Measurements from ENCODE around the gene CENPH.
"Not testable (repeated sequence)": the region's sequence is repeated elsewhere in the genome, so short reads cannot be mapped to it uniquely, and the experiment has no call there.

Gene CENPH

GRCh38 chr5:69245031-69245430 is 55.6 kb downstream of the CENPH start:
- TF ChIP-seq, protein P1, sequence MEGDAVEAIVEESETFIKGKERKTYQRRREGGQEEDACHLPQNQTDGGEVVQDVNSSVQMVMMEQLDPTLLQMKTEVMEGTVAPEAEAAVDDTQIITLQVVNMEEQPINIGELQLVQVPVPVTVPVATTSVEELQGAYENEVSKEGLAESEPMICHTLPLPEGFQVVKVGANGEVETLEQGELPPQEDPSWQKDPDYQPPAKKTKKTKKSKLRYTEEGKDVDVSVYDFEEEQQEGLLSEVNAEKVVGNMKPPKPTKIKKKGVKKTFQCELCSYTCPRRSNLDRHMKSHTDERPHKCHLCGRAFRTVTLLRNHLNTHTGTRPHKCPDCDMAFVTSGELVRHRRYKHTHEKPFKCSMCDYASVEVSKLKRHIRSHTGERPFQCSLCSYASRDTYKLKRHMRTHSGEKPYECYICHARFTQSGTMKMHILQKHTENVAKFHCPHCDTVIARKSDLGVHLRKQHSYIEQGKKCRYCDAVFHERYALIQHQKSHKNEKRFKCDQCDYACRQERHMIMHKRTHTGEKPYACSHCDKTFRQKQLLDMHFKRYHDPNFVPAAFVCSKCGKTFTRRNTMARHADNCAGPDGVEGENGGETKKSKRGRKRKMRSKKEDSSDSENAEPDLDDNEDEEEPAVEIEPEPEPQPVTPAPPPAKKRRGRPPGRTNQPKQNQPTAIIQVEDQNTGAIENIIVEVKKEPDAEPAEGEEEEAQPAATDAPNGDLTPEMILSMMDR (IDR thresholded peaks at IDR 0.05; ENCODE audit: low read depth, low read length): no peak

GRCh38 chr5:69248019-69248418 is 58.6 kb downstream of the CENPH start:
- DNase-seq (ENCODE audit: low read depth, low spot score): no peak
- in situ Hi-C loops (cut with HindIII; ENCODE audit: low sequenced_read_pairs): no loop called here
- no peak overlapping the region for H3K4me3 ChIP-seq (ENCODE audit: low read depth, low read length)
- TF ChIP-seq, protein P1 (IDR thresholded peaks at IDR 0.05; ENCODE audit: low read depth, low read length): no peak

More at GRCh38 chr5:69245031-69245430, 55.6 kb downstream of the CENPH start:
- in situ Hi-C loops (cut with HindIII; ENCODE audit: low sequenced_read_pairs): no loop called here
- H3K4me3 ChIP-seq (ENCODE audit: low read depth, low read length): no peak overlapping the region
- DNase-seq (ENCODE audit: low read depth, low spot score): no peak

DNA sequence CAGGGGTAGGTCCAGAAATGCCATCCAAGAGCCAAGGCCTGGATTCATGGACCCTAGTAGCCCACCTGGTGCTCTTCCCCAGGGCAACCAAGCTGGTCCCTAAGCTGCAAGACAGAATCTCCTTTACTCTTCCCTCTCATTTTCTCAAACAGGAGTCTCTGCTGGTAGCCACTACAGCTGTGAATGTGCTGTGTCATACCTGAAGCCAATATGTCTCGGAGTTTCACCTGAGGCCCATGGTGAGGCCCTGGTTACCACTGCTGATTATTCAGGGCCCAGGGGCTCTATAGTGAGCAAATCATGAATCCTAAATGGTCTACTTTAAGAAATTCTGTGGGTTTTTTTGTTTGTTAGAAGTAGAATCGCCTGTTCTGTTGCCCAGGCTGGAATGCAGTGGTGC is 61.2 kb downstream of the CENPH start:
- H3K4me3 ChIP-seq (ENCODE audit: low read depth, low read length): no peak overlapping the region
- in situ Hi-C loops (cut with HindIII; ENCODE audit: low sequenced_read_pairs): no loop called here
- no peak for DNase-seq (ENCODE audit: low read depth, low spot score)
- TF ChIP-seq, protein P1 (IDR thresholded peaks at IDR 0.05; ENCODE audit: low read depth, low read length): no peak

DNA sequence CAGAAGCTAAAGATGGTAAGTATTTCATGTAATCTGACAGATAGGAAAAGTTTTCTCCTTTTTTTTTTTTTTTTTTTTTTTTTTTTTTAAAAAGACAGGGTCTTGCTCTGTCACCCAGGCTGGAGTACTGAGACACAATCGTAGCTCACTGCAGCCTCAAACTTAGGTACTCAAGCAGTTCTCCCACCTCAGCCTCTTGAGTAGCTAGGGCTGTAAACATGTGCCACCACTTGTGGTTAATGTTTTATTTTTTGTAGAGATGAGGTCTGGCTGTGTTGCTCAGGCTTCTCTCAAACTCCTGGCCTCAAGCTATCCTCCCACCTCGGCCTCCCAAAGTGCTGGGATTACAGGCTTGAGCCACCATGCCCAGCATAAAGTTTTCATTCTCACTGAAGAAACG is 63.1 kb downstream of the CENPH start:
- DNase-seq (ENCODE audit: low read depth, low spot score): no peak

DNA sequence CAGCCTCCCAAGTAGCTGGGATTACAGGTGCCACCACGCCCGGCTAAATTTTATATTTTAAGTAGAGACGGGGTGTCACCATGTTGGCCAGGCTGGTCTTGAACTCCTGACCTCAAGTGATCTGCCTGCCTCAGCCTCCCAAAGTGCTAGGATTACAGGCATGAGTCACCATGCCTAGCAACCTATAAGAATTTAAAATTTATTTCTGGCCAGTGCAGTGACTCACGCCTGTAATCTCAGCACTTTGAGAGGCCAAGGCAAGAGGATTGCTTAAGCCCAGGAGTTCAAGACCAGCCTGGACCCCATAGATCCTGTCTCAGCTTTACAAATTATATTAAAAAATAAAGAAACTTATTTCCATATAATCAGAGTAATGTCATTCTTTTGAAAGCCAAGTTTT is 66.6 kb downstream of the CENPH start:
- in situ Hi-C loops (cut with HindIII; ENCODE audit: low sequenced_read_pairs); H3K4me3 ChIP-seq (ENCODE audit: low read depth, low read length): not testable (repeated sequence)
- peak; percentile 16 for DNase-seq (ENCODE audit: low read depth, low spot score)

More for the DNA sequence above, 63.1 kb downstream of the CENPH start:
- no peak overlapping the region for H3K4me3 ChIP-seq (ENCODE audit: low read depth, low read length)
- in situ Hi-C loops (cut with HindIII; ENCODE audit: low sequenced_read_pairs): no loop called here
- TF ChIP-seq, protein P1 (IDR thresholded peaks at IDR 0.05; ENCODE audit: low read depth, low read length): no peak

GRCh38 chr5:69257577-69257976 is 68.2 kb downstream of the CENPH start:
- no peak for DNase-seq (ENCODE audit: low read depth, low spot score)
- H3K4me3 ChIP-seq (ENCODE audit: low read depth, low read length): no peak overlapping the region
- in situ Hi-C loops (cut with HindIII; ENCODE audit: low sequenced_read_pairs): no loop called here
- TF ChIP-seq, protein P1 (IDR thresholded peaks at IDR 0.05; ENCODE audit: low read depth, low read length): no peak
